OCI-M1 (cell line): ENCODE measurements around the gene CD302.
"Not testable (repeated sequence)": the region's sequence is repeated elsewhere in the genome, so short reads cannot be mapped to it uniquely, and the experiment has no call there.

ENCODE experiments used
- DNase-seq: peaks from one replicate; lab custom pipeline; 2025; lab: John Stamatoyannopoulos, UW

CD302 gene

DNA sequence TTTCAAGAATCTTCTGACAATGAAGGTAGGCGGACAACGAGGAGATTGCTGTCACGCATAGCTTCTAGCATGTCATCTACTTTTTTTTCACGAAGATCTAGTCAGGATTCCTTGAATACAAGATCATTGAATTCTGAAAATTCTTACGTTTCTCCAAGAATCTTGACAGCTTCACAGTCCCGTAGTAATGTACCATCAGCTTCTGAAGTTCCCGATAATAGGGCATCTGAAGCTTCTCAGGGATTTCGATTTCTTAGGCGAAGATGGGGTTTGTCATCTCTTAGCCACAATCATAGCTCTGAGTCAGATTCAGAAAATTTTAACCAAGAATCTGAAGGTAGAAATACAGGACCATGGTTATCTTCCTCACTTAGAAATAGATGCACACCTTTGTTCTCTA, 49.9 kb downstream of the CD302 start:
- no peak for DNase-seq

- not testable (repeated sequence) for DNase-seq
Observed at GRCh38 chr2:159745237-159745636, 52.8 kb downstream of the CD302 start.

DNA sequence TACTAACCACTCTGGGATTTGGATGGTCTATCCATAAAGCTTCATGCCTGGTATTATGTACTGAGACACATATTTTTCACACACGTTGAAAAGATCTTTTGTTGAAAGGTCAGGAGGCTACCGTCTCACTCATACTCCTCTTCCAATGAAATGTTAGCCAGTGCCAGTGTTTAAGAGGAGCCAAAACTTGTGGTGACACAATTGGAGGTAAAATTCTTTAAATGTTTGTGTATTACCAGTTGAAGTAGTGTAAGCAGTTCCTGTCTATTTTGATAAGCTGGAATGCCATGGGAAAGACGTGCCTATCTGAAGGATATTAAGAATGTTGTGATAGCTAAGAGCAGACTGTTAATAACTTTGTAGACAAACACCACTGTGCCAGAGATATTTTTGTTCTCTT, 53.6 kb downstream of the CD302 start:
- no peak for DNase-seq

GRCh38 chr2:159742846-159743245, 55.2 kb downstream of the CD302 start:
- DNase-seq = no peak

GRCh38 chr2:159738509-159739390, 59.3 kb downstream of the CD302 start:
- peak; percentile 27 for DNase-seq

DNA sequence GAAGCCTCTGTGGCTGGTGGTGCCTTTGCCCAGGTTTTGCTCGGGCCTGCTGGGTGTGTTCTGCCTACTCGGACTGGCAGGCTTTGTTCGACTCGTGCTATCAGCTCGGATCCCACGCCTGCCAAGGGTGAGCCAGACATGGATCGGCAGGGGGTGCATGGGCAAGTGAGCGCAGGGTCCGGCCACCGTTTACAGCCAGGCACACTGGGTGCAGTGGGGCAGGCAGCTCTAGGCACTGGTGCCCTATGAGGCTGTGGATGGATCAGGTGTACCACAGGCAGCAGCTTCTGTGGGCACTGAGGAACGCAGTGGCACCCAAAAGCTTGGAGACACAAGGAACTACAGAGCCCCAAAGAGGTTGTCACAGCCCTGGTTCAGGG, 60.1 kb downstream of the CD302 start:
- no peak for DNase-seq

DNA sequence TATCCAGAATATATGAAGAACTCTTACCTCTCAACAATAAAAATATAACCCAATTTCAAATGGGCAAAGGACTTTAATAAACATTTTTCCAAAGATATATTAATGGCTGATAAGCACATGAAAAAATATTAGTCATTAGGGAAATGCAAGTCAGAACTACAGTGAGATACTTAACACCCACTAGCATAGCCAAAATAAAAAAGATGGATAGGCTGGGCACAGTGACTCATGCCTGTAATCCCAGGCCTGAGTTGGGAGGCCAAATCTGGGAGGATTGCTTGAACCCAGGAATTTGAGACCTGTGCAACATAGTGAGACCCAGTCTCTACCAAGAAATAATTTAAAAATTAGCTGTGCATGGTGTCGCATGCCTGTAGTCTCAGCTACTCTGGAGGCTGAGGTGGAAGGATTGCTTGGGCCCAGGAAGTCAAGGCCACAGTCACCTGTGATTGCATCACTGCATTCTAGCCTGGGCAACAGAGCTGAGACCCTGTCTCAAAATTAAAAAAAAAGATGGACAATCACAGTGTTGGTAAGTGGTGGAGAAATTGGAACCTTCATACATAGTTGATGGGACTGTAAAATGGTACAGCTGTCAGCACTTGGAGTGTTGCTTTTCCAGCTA, 60.6 kb downstream of the CD302 start:
- no peak for DNase-seq

DNA sequence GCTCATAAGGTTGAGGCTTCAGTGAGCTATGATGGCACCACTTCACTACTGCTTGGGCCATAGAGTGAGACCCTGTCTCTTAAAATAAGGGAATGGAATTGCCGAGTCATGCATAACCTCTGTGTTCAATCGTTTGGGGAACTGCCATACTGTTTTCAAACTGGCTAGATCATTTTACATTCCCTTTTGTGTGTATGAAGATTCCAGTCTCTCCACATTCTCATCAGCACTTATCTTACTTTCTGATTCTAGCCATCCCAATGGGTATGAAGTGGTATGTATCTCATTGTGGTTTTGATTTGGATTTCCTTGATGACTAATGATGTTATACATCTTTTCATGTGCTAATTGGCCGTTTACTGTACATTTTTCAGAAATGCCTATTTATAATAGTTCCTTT, 62.0 kb downstream of the CD302 start:
- DNase-seq = peak; percentile 21

GRCh38 chr2:159735648-159736047, 62.4 kb downstream of the CD302 start:
- DNase-seq = no peak

- no peak for DNase-seq
Observed at GRCh38 chr2:159728629-159729028, 69.4 kb downstream of the CD302 start.

GRCh38 chr2:159725713-159726112, 72.3 kb downstream of the CD302 start:
- no peak for DNase-seq

- not testable (repeated sequence) for DNase-seq
Observed at GRCh38 chr2:159724795-159725572, 73.0 kb downstream of the CD302 start.

- DNase-seq = no peak
Observed at GRCh38 chr2:159722580-159722979, 75.4 kb downstream of the CD302 start.

DNA sequence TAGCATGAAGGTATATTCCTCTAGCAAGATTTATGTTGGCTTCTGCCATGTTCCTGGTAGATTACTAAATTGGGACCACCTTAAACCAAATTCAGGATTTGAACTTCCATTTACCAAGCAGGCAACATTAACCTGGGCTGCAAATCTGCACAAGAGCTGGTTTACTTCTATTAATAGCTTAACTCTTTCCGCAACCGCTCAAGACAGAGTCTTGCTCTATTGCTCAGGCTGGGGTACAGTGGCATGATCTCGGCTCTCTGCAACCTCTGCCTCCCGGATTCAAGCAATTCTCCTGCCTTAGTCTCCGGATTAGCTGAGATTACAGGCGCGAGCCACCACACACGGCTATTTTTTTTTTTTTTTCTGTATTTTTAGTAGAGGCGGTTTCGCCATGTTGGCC, 77.3 kb downstream of the CD302 start:
- DNase-seq = no peak
